ENCODE results near the gene SERPINF2.

SERPINF2 gene

GRCh38 chr17:1716076-1716911 lies 26.4 kb upstream of the SERPINF2 start (continued):
- TF ChIP-seq ZNF133 (tag by site-specific recombination; IDR thresholded peaks at IDR 0.05): no peak
- no peak for TF ChIP-seq ZNF202 (tag by site-specific recombination; IDR thresholded peaks at IDR 0.05; ENCODE audit: borderline replicate concordance)
- 0 out of 2 replicates have a peak, but pooled peaks have one; percentile 29 for TF ChIP-seq ZBTB11 (tag by site-specific recombination; conservative IDR thresholded peaks at IDR 0.05; ENCODE audit: low read depth)
- TF ChIP-seq PRDM10 (tag by site-specific recombination; IDR thresholded peaks at IDR 0.05): no peak
- peak; percentile 54 for TF ChIP-seq CTCF (tag by site-specific recombination; IDR thresholded peaks at IDR 0.05)
- no peak; the same call in 1 of the 2 replicates for TF ChIP-seq ZNF24 (tag by site-specific recombination; IDR thresholded peaks at IDR 0.05)
- no peak for TF ChIP-seq ZNF518A (tag by site-specific recombination; conservative IDR thresholded peaks at IDR 0.05; ENCODE audit: low read depth)
- TF ChIP-seq ZNF138 (tag by site-specific recombination; IDR thresholded peaks at IDR 0.05; ENCODE audit: borderline replicate concordance): no peak
- peak; percentile 95 for TF ChIP-seq ZBTB21 (tag by site-specific recombination; IDR thresholded peaks at IDR 0.05)
- TF ChIP-seq ZNF214 (tag by site-specific recombination; IDR thresholded peaks at IDR 0.05; ENCODE audit: borderline replicate concordance): no peak
- TF ChIP-seq ZNF623 (tag by site-specific recombination; IDR thresholded peaks at IDR 0.05): no peak
- peak; percentile 80; the same call in 1 of the 2 replicates for TF ChIP-seq ZNF501 (tag by site-specific recombination; IDR thresholded peaks at IDR 0.05)
- no peak for TF ChIP-seq ZNF19 (tag by site-specific recombination; IDR thresholded peaks at IDR 0.05; ENCODE audit: low read depth)
- no peak for TF ChIP-seq ZNF426 (tag by site-specific recombination; IDR thresholded peaks at IDR 0.05)
- no peak for TF ChIP-seq SETDB1 (IDR thresholded peaks at IDR 0.05; ENCODE audit: insufficient read length, low read length)
- TF ChIP-seq SP2 (tag by site-specific recombination; IDR thresholded peaks at IDR 0.05): peak; percentile 99
- no peak for TF ChIP-seq ZNF274 (IDR thresholded peaks at IDR 0.05; ENCODE audit: low read length)
- no peak for TF ChIP-seq ZNF274 (tag by site-specific recombination; IDR thresholded peaks at IDR 0.05; ENCODE audit: borderline replicate concordance)
- TF ChIP-seq MZF1 (tag by site-specific recombination; IDR thresholded peaks at IDR 0.05; ENCODE audit: borderline replicate concordance): 0 out of 2 replicates have a peak, but pooled peaks have one; percentile 10
- no peak; the same call in 1 of the 2 replicates for TF ChIP-seq HOXC10 (CRISPR knock-in tag; IDR thresholded peaks at IDR 0.05)
- TF ChIP-seq ZSCAN23 (tag by site-specific recombination; IDR thresholded peaks at IDR 0.05): peak; percentile 47; the same call in 1 of the 2 replicates
- TF ChIP-seq PRDM6 (tag by site-specific recombination; IDR thresholded peaks at IDR 0.05): no peak
- TF ChIP-seq ZNF140 (tag by site-specific recombination; IDR thresholded peaks at IDR 0.05): no peak
